Chondrocyte (in vitro differentiated cells): ENCODE data around the gene CAMK1G. TPM values are rescaled to one million over a fixed set of nuclear protein-coding genes. Genes with fewer than 3 reads are reported as not detected.

Experiments
- DNase-seq: peaks from one replicate; pipeline ENCODE4 v3.0.0; 2021; ENCODE audit warnings: mixed read lengths, low spot score
- H3K27ac Mint-ChIP-seq: one replicate; pipeline ENCODE4 v1.8.0; 2021; ENCODE audit warnings: mild to moderate bottlenecking, moderate library complexity, mixed read lengths; ENCODE audit not compliant: unreplicated experiment
- H3K27me3 Mint-ChIP-seq: 2 replicates; pipeline ENCODE4 v1.8.0; 2021; ENCODE audit warnings: low read depth, mixed read lengths
- H3K36me3 Mint-ChIP-seq: 2 replicates; pipeline ENCODE4 v1.8.0; 2021; ENCODE audit warnings: low read depth, mixed read lengths
- H3K4me1 Mint-ChIP-seq: 2 replicates; pipeline ENCODE4 v1.8.0; 2021; ENCODE audit warnings: low read depth, mild to moderate bottlenecking, mixed read lengths
- H3K4me3 Mint-ChIP-seq: one replicate; pipeline ENCODE4 v1.8.0; 2021; ENCODE audit warnings: mild to moderate bottlenecking, moderate library complexity, mixed read lengths; ENCODE audit not compliant: unreplicated experiment
- H3K9me3 Mint-ChIP-seq: 2 replicates; pipeline ENCODE4 v1.8.0; 2021; ENCODE audit warnings: low read depth, mixed read lengths
- total RNA-seq: library from RNA; stranded (reverse); gene quantifications from 3 replicates; pipeline ENCODE4 v1.2.1, GENCODE V29; 2021
- TF ChIP-seq, protein P1 (sequence below): fragments of 200-600 bp; sonication (generic); IDR thresholded peaks from 2 replicates; pipeline ENCODE4 v1.5.0; 2021; ENCODE audit warnings: antibody characterized with exemption, mild to moderate bottlenecking, moderate library complexity

Gene CAMK1G
- total RNA-seq, 1 donor from 2014 or later: not detected

DNA sequence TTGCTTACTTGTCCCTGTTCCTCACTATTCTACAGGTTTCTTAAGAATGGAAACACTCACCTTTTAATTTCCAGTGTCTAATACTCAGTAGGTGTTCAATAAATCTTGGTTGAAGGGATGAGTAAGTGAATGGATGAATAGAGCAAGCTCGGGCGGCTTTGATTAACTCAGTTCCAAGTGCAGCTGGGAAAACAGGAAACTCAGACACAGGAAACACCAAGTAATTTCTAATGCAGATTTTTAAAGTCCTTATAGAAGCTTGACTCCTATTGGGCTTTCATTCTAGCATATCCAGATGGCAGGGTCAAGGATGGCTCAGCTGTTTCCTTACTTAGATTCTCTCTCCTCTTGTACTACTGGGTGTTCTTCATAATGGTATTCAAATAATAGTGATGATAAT is 14.0 kb downstream of the CAMK1G start:
- Mint-ChIP-seq H3K9me3 (no peaks in the 10 kb centered on the region), H3K4me1 (no peaks in the 10 kb centered on the region), H3K4me3 (no peak overlapping the region), H3K27me3 (peaks cover 66% of the 10 kb centered on the region), H3K27ac (no peak overlapping the region), H3K36me3 (no peaks in the 10 kb centered on the region)
- TF ChIP-seq, protein P1, sequence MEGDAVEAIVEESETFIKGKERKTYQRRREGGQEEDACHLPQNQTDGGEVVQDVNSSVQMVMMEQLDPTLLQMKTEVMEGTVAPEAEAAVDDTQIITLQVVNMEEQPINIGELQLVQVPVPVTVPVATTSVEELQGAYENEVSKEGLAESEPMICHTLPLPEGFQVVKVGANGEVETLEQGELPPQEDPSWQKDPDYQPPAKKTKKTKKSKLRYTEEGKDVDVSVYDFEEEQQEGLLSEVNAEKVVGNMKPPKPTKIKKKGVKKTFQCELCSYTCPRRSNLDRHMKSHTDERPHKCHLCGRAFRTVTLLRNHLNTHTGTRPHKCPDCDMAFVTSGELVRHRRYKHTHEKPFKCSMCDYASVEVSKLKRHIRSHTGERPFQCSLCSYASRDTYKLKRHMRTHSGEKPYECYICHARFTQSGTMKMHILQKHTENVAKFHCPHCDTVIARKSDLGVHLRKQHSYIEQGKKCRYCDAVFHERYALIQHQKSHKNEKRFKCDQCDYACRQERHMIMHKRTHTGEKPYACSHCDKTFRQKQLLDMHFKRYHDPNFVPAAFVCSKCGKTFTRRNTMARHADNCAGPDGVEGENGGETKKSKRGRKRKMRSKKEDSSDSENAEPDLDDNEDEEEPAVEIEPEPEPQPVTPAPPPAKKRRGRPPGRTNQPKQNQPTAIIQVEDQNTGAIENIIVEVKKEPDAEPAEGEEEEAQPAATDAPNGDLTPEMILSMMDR: no peak
- no peak for DNase-seq

DNA sequence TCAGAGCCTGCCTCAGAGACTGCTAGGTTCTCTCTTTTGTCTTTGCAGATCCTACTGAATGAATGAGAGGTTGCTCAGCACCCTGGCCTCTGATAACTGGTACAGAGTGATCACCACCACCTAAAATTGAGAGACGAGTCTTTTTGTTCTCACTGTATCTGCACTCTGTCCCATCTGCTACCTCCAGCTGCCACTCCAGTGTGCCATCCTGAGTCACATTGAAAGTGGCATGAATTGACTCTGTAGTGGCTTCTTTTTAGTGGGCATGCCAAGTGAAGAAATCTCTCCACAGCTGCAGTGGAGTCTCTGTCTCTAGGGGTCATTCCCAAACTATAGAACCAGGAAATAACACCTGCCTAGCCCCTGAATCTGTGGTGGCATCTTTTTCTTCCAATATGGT is 14.7 kb downstream of the CAMK1G start:
- Mint-ChIP-seq H3K36me3 (no peaks in the 10 kb centered on the region), H3K4me3 (no peak overlapping the region), H3K4me1 (no peaks in the 10 kb centered on the region), H3K9me3 (no peaks in the 10 kb centered on the region), H3K27me3 (peaks cover 64% of the 10 kb centered on the region), H3K27ac (no peak overlapping the region)
- TF ChIP-seq, protein P1: no peak
- DNase-seq: no peak

DNA sequence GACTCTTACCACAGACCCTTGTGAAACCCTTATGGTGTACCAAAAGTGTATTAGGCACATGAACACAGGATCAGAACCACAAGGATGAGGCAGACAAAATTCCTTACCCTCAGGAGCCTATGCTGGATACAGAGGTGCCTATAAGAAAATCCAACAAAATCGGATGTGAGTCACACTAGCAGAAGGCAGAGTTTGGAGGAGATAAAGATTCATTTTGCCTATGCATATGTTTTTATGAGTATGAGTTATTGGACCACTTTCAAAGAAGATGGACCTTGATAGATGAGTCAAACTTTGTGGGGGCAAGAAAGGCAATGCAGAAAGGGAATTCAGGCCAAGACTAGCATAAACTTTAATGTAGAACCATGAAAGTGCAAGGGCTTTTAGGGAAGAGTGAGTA is 17.0 kb downstream of the CAMK1G start:
- DNase-seq: no peak
- Mint-ChIP-seq H3K9me3 (no peaks in the 10 kb centered on the region), H3K27ac (no peak overlapping the region), H3K4me3 (no peak overlapping the region), H3K27me3 (peaks cover 54% of the 10 kb centered on the region), H3K4me1 (no peaks in the 10 kb centered on the region), H3K36me3 (no peaks in the 10 kb centered on the region)
- TF ChIP-seq, protein P1: no peak

DNA sequence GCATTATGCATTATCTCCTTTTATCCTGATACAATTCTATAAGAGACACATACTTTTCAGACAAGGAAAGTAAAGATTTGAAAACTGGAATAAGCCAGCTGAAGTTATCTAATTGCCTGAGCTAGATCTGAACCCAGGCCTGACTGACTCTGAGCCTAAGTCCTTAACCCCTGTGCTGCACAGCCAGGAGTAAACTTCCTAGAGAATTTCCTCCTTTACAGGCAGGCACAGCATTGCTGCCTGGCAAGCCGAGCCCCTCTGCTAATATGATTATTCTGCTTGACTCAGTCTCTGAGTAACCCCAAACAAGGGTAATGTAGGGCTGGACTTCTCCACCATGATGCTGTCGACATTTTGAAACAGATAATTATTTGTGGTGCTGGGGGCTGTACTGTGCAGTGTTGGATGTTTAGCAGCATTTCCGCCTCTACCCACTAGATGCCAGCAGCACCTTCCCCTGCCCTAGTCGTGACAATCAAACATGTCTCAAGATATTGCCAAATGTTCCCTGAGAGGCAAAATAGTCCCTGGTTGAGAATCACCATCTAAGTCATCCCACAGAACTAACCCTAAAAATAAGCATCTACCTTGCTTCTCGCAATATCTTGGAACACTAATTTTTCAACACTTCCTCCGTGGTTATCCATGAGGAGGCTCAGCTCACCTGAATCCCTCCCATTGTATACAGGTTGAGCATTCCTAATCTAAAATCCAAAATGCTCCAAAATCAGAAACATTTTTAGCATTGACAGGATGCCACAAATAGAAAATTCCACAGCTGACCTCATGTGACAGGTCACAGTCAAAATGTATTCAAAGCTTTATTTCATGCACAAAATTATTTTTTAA is 18.5 kb downstream of the CAMK1G start:
- H3K27me3 Mint-ChIP-seq: peaks cover 42% of the 10 kb centered on the region
- H3K9me3 Mint-ChIP-seq: no peaks in the 10 kb centered on the region
- H3K4me1 Mint-ChIP-seq: no peaks in the 10 kb centered on the region
- no peak for DNase-seq
- TF ChIP-seq, protein P1: peak; percentile 86
- H3K4me3 Mint-ChIP-seq: no peak overlapping the region
- no peaks in the 10 kb centered on the region for H3K36me3 Mint-ChIP-seq
- no peak overlapping the region for H3K27ac Mint-ChIP-seq

DNA sequence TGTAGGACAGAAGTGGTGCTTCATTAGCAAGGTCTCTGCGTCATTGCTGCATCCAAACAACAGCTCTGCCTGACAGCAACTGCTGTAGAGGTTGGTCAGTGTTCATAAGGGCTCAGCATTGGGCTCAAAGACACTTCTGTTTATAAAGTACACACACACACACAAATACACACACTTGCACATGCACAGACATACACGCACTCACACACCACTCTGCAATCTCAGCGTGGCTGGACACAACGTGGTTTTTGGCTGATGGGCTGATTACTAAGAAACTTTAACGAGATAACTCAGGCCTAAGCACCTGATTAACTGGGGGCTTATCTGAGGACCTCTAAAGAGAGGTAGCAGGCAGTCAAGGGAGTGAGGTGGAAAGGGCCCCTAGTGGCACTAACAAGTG is 20.4 kb downstream of the CAMK1G start:
- Mint-ChIP-seq H3K27me3 (peaks cover 35% of the 10 kb centered on the region), H3K36me3 (no peaks in the 10 kb centered on the region), H3K4me3 (no peak overlapping the region), H3K9me3 (no peaks in the 10 kb centered on the region), H3K27ac (no peak overlapping the region), H3K4me1 (no peaks in the 10 kb centered on the region)
- no peak for DNase-seq
- TF ChIP-seq, protein P1: no peak
